ENCODE measurements around the gene MISP.
"Not testable (repeated sequence)": the region's sequence is repeated elsewhere in the genome, so short reads cannot be mapped to it uniquely, and the experiment has no call there.

The MISP gene, protein sequence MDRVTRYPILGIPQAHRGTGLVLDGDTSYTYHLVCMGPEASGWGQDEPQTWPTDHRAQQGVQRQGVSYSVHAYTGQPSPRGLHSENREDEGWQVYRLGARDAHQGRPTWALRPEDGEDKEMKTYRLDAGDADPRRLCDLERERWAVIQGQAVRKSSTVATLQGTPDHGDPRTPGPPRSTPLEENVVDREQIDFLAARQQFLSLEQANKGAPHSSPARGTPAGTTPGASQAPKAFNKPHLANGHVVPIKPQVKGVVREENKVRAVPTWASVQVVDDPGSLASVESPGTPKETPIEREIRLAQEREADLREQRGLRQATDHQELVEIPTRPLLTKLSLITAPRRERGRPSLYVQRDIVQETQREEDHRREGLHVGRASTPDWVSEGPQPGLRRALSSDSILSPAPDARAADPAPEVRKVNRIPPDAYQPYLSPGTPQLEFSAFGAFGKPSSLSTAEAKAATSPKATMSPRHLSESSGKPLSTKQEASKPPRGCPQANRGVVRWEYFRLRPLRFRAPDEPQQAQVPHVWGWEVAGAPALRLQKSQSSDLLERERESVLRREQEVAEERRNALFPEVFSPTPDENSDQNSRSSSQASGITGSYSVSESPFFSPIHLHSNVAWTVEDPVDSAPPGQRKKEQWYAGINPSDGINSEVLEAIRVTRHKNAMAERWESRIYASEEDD

GRCh38 chr19:750640-751423, at the start of gene MISP:
TSS of gene MISP (plus strand) at chr19:751112. CDS start at chr19:756947, 5,835 bp downstream.
- DNase-seq, result no peak

- DNase-seq, result not testable (repeated sequence)
These were observed 48.1 kb upstream of the MISP start for GRCh38 chr19:702847-703246.

- DNase-seq, result no peak
These were observed 47.6 kb upstream of the MISP start for GRCh38 chr19:703329-703650.

DNA sequence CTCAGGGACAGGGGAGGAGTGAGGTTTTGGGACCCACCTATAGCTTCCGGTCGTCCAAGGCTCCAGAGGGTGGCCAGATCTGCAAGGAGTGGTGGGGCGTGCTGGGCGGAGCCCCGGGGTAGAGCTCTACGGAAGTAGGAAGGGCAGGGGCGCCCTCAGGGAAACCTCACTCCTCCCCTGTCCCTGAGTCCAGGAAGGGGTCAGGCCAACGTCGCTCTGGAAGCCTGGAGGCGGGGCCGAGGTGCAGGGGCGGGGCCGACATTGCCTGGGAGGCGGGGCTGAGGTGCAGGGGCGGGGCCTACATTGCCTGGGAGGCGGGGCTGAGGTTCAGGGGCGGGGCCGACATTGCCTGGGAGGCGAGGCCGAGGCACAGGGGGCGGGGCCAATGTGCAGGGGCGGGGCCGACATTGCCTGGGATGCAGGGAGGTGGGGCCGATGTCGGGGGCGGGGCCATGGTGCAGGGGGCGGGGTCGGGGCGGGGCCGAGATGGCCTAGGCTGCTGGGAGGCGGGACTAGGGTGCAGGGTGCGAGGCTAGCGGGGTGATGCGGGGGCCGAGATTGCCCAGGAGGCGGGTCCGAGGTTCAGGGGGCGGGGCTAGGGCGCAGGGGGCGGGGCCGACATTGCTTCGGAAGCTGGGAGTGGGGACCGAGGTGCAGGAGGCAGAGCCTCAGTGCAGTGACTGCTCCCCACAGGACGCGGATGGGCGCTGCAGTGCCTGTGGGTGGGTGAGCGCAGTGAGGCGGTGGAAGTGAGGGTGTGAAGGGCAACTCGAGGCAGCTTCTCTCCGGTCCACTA, 47.1 kb upstream of the MISP start:
- no peak for DNase-seq

GRCh38 chr19:704447-704741, 46.5 kb upstream of the MISP start:
- no peak for DNase-seq

GRCh38 chr19:708154-709143, 42.5 kb upstream of the MISP start, which contains the start of gene PALM:
TSS of gene PALM (plus strand) at chr19:708935. CDS start at chr19:709147, 212 bp downstream.
- no peak for DNase-seq

DNA sequence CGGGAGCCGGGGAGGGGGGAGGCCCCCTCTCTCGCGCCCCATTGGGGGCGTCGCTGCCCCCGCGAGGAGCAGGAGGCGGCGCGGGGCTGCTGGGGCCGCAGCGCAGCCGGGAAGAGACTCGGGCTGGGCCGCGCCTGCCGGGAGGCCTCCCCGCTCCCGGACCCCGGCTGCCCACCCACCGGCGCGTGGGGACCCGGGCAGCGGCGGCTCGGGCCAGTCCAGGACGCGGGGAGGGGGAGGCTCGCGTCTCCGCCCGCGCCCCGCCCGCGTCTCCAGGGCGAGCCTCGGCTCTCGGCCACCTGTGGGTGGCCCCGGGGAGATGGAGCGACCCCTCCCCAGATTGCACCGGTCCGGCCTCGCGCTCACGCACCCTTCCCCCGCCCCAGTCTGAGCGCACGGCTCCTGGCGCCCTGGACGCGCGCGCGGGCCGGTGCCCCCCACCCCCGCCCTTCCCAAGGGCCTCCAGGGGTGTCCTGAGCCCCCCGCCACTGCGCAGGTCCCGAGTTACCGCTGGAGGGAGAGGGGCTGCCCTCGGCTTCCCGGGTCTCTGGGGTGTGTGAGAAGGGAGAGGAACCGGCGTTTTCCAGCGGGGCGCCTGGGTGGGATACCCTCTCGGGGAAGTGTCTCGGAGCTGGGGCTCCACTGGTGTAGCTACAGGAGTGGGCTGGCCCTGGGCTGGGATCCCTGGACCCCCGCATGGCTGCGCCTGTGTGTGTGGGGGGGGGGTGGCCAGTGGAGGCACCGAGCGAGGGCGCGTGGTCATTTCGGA, 41.5 kb upstream of the MISP start:
- DNase-seq, result no peak

DNA sequence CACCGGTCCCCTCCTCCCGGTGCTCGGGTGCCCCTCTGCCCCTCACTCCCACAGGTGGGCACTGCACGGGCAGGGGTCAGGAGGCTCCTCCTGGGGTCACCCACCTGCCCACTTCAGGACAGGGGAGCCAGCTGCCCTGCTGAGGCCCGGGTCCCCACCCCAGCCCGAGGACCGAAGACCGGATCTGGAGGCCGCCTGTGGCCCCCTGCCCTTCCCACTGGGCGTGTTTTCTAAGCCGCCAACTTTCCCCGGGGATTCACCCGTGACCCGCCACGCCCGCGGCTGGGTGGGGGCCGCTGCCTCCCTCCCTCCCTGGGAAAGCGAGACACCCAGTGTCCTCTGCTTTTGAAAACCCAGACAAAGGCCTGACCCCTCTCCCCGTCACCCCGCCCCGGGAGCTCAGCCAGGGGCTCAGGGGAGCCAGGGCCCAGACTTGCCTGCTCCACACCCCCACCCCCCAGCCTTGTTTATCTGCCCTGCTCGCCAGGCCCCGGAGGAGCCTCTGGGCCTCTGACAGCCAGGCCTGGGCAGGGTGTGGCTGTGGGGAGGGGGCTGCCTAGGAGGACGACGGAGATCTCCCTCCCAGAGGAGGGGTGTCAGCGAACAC, 40.8 kb upstream of the MISP start:
- no peak for DNase-seq

DNA sequence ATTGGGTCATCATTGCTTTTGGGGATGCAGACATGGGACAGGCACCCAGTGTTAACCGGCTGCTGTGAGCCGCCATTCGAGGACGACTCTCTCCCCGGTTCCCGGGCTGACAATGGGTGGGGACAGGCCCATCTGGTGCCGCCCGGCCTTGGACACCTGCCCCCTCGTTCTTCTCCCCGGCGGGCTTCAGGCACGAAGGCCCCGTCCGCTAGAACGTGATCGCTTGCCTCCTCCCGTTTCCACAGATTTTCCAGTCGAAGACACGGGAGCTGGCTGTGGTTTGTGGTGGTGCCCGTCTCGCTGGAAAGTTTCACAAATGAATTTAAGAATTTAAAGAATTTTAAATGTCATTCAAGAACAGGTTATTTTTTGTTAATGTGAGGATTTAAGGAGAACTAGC, 40.1 kb upstream of the MISP start:
- DNase-seq, result no peak

- DNase-seq, result no peak
These were observed 39.7 kb upstream of the MISP start for GRCh38 chr19:711254-711653.

DNA sequence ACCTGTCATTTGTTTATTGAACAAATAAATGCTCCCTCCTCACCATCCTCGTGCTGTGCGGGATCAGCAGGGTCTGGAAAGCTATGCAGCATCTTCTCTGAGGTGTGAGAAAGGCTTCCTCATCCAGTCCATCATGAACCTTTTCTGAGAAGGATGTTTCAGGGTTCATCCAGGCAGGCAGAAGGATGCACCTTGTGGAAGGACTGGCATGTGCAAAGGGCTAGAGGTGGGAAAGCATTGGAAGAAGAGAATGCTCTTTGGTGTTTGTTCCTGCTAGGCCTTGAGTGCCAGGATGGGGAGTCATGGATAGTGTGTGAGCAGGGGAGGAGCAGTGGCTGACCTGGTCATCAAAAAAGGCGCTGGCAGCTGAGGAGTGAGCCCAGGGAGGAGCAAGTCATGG, 35.6 kb upstream of the MISP start:
- no peak for DNase-seq

DNA sequence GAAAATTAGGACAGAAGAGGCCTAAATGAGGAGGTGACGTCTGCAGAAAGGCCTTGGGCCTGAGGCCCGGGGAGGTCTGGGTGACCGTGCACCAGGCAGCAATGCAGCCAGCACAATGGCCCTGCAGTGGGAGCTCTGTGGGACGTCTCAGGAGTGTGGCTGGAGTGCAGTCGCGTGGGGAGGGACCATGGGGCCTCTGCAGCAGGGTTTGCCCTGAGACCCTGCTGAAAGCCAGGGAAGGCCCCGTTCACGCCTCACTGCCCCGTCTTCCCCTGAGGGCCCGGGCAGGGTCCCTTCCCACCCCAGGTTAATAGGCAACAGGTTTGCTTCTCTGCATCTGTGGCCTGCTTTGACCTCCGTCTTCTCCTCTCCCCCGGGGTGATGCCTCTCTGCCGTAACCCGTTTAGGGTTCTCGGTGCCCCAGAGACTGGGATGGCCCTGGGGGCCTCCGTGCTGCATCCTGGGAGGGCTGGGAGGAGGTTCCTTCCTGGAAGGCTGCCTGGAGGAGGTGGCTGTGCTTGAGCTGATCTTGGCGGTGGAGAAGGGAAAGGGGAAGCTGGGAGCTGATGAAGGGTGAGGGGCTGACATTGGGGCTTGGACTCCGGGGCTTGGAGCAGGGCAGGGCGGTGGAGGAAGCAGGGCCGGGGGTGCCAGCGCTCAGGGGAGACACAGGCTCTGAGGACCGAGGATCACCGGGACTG, 32.5 kb upstream of the MISP start:
- no peak for DNase-seq

- no peak for DNase-seq
These were observed 31.9 kb upstream of the MISP start for GRCh38 chr19:718991-719512.

- no peak for DNase-seq
These were observed 31.1 kb upstream of the MISP start for GRCh38 chr19:719636-720344.

DNA sequence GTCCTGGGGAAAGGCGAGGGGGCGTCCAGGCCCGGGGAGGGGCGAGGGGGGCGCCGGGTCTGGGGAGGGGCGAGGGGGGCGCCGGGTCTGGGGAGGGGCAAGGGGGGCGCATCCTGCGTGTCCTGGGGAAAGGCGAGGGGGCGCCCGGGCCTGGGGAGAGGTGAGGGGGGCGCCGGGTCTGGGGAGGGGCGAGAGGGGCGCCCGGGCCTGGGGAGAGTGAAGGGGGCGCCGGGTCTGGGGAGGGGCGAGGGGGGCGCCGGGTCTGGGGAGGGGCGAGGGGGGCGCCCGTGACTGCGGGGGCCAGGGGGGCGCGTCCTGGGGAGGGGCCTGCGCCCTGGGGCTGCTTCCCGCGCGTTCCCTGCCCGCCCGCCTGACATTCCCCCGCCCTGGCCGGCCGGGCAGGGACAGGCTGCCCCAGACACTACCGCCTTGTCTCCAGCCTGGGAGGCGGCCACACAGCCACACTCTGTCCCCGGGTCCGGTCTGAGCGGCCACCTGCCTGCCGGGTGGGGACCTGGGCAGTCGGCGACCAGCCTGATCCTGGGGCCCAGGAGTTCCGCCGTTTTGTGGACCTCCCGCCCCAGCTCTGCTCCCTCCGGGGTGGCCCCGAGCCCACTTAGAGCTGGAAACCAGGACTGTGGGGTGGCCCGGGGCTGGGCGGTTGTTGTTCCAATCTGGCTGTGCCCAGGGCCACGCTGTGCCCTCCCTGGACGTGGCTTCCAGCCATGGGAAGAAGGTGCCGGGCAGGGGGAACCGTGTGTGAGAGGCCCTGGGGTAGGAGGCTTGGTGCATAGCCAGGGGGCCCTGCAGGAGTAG, 30.4 kb upstream of the MISP start:
- DNase-seq, result no peak

DNA sequence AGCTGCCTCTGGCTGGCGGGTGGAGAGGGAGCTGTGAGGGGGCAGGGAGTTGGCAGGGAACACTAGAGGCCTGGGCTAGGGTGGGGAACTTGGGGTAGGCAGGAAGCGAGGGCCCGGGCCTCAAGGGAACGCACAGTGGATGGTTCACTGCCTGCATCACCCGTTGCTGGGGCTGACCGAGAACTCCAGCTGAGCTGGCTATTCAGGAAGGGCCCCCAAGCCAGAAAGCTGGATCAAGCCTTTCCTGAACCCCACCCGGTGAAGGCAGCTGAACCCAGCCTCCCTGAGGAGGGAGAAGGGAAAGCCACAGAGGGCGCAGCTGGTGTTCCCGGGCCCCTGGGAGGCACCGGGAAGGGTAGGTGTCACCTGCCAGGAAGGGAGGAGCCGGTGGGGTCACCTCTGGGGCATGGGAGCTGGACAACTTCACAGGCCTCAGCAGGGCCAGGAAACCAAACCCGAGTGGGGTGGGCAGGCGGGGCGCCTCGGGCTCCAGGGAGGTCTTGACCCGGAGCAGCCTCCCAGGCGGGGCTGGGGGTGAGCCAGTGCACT, 28.3 kb upstream of the MISP start:
- no peak for DNase-seq

GRCh38 chr19:723247-723646, 27.7 kb upstream of the MISP start:
- DNase-seq, result no peak

DNA sequence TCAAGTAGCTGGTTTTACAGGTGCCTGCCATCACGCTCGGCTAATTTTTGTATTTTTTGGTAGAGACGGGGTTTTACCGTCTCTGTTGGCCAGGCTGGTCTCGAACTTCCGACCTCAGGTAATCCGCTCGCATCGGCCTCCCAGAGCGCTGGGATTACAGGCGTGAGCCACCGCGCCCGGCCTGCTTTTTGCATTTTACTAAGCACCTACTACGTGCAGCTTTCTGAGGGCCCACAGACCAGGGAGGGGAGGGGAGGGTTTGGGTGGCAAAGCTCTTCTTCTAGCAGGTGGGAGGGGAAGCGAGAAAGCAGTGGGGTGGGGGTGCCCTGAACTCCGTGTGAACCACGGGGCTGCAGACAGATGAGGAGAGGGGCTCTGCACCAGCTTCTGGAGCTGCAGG, 27.2 kb upstream of the MISP start:
- DNase-seq, result no peak

All from DMS 273 treated with DMSO at 0.1 percent for 48 hours (cell line).